HG03135 (cell line): ENCODE data around the gene SMAP2.
"Not testable (repeated sequence)": the region's sequence is repeated elsewhere in the genome, so short reads cannot be mapped to it uniquely, and the experiment has no call there.

ENCODE experiments used
- ATAC-seq: cut with Tn5 transposase; IDR thresholded peaks from one replicate; pipeline ENCODE4 v1.9.1; 2021; ENCODE audit warnings: mild to moderate bottlenecking, moderate library complexity; ENCODE audit not compliant: unreplicated experiment

Gene SMAP2

GRCh38 chr1:40371707-40372258 is 1.7 kb upstream of the SMAP2 start:
- ATAC-seq: no peak

- no peak for ATAC-seq
Measured at GRCh38 chr1:40372658-40373322, 737 bp upstream of the SMAP2 start.

GRCh38 chr1:40377512-40377911 is 4.0 kb downstream of the SMAP2 start:
- ATAC-seq: no peak

GRCh38 chr1:40379785-40380452 is 6.4 kb downstream of the SMAP2 start:
- ATAC-seq: no peak

GRCh38 chr1:40380817-40381216 is 7.3 kb downstream of the SMAP2 start:
- ATAC-seq: no peak

- no peak for ATAC-seq
Measured at GRCh38 chr1:40381268-40382107, 8.0 kb downstream of the SMAP2 start.

GRCh38 chr1:40382108-40382460 is 8.6 kb downstream of the SMAP2 start:
- ATAC-seq: no peak

- no peak for ATAC-seq
Measured at GRCh38 chr1:40382601-40383000, 9.1 kb downstream of the SMAP2 start.

- no peak for ATAC-seq
Measured at GRCh38 chr1:40383095-40383487, 9.6 kb downstream of the SMAP2 start.

- no peak for ATAC-seq
Measured at GRCh38 chr1:40383488-40384412, 10.2 kb downstream of the SMAP2 start.

GRCh38 chr1:40384413-40384762 is 10.9 kb downstream of the SMAP2 start:
- ATAC-seq: no peak

- ATAC-seq: no peak
Measured at GRCh38 chr1:40384887-40385286, 11.4 kb downstream of the SMAP2 start.

- ATAC-seq: peak; percentile 60
Measured at GRCh38 chr1:40385437-40386358, 12.2 kb downstream of the SMAP2 start.

- ATAC-seq: no peak
Measured at GRCh38 chr1:40386359-40386723, 12.8 kb downstream of the SMAP2 start.

GRCh38 chr1:40386796-40387195 is 13.3 kb downstream of the SMAP2 start:
- ATAC-seq: no peak

GRCh38 chr1:40387381-40388306 is 14.1 kb downstream of the SMAP2 start:
- ATAC-seq: not testable (repeated sequence)

- ATAC-seq: not testable (repeated sequence)
Measured at GRCh38 chr1:40388456-40389321, 15.2 kb downstream of the SMAP2 start.
